AG08396 (cell line): ENCODE data around the gene ZNF714.

Experiments used
- DNase-seq: peaks from one replicate; pipeline ENCODE4 v3.0.0; 2012; ENCODE audit warnings: low spot score, mixed read lengths

The ZNF714 gene

GRCh38 chr19:21082011-21082975 lies at the start of gene ZNF714:
ZNF714 (plus strand) TSS chr19:21082203; CDS start chr19:21098269, 16,066 bp downstream.
- peak; percentile 82 for DNase-seq

DNA sequence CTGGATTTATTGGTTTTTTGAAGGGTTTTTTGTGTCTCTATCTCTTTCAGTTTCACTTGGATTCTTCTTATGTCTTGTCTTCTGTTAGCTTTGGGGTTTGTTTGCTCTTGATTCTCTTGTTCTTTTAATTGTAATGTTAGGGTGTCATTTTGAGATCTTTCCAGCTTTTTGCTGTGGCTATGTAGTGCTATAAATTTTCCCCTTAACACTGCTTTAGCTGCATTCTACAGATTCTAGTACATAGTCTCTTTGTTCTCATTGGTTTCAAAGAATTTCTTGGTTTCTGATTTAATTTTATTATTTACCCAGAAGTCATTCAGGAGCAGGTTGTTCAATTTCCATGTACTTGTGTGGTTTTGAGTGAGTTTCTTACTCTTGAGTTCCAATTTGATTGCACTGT lies 37.0 kb upstream of the ZNF714 start:
- DNase-seq, result no peak

GRCh38 chr19:21046489-21046888 lies 35.5 kb upstream of the ZNF714 start:
- DNase-seq, result no peak

DNA sequence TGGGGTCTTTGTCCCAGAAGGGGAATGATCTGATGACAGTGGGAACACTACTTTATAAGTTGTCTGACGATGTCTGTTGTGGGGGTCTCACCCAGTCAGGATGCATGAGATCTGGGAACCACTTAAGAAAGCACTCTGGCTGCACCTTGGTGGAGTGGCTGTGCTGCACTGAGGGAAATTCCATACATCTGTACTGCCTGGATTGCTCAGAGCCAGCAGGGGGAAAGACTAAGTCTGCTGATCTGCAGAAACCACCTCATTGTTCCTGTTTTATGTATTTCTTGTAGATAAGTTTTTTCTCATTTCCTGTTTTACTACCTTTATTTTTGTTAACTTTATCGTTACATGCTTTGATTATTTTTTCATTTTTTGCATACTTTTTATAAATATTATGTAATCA lies 34.3 kb upstream of the ZNF714 start:
- no peak for DNase-seq

DNA sequence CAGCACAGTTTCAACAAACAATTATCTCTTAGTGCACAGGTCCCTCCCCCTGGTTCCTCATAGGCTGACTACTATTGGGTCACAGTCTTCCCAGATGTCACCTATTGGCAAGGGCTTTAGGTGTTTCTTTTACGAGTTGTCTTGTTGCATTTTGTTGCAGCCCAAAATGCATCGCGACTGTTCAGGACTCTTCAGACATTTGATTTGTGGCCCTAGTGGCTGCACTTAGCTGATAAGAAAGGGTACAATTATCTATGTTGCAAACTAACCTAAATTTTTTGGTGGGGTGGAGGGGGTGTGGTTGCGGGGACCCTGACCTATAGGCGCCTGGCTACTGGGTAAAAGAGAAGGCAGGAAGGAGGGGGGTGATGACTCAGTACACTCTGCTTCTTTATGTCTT lies 29.1 kb upstream of the ZNF714 start:
- DNase-seq, result no peak

DNA sequence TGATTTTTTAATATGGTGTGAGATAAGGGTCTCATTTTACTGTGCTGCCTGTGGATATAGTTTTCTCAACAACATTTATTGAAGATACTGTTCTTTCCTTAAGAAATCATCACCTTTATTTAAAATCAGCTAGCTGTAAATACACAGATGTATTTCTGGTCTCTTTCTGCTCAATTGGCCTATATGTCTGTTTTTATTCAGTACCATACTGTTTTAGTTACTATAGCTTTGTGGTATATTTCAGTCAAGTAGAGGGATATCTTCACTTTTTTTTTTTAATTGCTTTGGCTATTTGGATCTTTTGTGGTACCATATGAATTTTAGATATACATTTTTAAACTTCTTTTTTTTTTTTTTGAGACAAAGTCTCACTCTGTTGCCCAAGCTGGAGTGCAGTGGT lies 16.7 kb upstream of the ZNF714 start:
- no peak for DNase-seq

- peak; percentile 1 for DNase-seq
These were observed 2.3 kb downstream of the ZNF714 start for GRCh38 chr19:21084343-21084742.

DNA sequence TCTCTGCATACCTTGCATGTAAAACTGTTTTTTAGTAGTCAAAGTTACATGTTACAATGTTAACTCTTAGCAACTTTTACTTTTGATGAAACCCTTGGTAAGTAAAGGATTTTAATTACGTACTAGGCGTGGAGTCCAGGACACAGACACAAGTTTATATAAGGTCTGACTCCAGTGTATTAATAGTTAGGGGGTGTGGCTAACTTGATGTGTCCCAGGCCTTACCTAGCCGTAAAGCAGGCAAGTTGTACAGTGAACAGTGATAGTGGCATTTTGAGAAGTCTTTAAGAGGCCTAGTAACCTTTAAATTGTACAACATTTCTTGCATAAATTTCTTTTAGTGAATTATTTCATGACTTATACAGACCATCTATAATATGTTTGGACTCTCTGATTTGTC lies 5.9 kb downstream of the ZNF714 start:
- no peak for DNase-seq

DNA sequence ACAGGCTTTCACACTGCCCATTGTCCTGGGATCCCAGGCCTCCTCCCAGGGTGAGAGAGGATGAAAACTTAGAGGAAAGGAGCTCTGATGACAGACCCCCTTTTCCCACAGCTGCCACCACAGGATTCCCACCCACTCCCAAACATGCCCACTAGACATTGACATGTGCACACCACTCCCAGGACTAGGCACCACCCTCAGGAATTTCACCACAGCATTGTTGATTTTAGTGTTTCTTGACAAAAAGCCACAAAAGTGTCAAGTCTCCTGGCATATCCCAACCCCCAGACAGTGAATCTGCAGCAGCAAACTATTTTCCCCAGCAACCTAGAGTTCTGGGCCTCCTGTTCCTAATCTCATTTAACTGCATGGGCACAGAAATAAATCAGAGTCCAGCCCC lies 10.1 kb downstream of the ZNF714 start:
- DNase-seq, result peak; percentile 5

DNA sequence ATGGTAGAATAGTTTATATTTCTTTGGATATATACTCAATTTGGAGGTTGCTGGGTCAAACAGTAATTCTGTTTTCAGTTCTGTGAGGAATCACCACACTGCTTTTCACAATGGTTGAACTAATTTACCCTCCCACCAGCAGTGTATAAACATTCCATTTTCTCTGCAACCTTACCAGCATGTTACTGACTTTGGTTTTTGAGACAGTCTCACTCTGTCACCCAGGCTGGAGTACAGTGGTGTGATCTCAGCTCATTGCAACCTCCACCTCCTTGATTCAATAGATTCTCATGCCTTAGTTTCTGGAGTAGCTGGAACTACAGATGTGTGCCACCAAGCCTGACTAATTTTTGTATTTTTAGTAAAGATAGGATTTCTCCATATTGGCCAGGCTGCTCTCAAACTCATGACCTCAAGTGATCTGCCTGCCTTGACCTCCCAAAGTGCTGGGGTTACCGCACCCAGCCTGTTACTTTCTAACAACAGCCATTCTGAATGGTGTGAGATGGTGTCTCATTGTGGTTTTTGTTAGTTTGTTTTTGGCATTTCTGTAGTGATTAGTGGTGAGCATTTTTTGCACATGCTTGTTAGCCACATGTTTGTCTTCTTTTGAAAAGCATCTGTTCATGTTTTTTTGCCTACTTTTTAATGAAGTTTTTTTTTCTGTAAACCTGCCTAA lies 12.5 kb downstream of the ZNF714 start:
- no peak for DNase-seq

- no peak for DNase-seq
These were observed 16.3 kb downstream of the ZNF714 start for GRCh38 chr19:21098291-21098690.

DNA sequence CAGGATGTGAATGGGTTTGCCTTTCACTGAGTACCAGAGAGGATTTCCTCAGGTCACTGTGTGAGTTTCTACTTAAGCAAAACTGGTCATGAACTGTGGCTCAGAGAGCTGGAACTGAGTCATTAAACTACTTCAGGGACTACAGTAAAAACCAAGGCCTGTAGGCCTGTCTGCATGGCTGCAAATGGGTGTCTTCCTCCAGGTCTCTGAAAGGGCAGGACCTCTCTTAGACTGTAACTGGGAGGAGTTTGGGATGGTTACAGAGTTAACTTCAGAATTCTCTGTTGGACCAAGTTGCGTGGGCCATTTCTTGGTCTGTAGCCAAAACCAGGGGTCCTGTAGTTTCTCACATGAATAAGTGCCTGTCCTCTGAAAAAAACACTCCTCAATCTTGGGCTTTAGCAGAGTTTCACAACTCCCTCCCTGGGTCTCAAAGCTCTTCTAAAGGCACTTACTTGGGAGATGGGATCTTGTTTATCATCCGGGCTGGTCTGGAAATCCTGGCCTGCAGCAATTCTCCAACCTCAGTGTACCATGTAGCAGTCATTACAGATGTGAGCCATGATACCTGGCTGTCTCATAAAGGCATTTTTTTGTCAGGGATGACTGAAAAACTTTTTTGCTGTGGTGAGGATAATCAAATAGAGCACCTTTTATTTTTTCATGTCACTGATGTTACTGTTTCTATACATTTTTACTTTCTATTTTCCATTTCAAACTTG lies 19.7 kb downstream of the ZNF714 start:
- no peak for DNase-seq

DNA sequence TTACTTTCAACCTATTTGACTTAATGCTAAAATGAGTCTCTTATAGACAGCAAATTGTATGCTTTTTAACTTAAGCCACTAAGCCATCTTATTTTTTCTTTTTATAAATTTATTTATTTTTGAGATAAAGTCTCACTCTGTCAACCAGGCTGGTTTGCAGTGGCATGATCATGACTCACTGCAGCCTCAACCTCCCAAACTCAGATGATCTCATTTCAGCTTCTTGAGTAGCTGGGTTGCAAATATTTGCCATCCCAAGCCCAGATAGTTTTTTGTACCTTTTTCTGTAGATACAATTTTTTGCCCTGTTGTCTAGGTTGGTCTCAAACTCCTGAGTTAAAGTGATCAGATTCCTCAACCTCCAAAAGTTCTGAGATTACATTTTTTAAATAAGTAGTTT lies 27.1 kb downstream of the ZNF714 start:
- DNase-seq, result no peak

DNA sequence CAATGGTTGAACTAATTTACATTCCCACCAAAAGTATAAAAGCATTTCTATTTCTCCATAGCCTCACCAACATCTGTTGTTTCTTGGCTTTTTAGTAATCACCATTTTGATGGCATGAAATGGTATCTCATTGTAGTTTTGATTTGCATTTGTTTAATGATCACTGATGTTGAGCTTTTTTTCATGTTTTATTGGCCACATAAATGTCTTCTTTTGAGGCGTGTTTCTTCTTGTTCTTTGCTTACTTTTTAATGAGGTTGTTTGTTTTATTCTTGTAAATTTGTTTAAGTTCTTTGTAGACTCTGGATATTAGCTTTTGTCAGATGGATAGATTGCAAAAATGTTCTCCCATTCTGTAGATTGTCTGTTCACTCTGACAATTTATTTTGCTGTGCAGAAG lies 28.2 kb downstream of the ZNF714 start:
- DNase-seq, result no peak

GRCh38 chr19:21115430-21115829 lies 33.4 kb downstream of the ZNF714 start:
- DNase-seq, result no peak

DNA sequence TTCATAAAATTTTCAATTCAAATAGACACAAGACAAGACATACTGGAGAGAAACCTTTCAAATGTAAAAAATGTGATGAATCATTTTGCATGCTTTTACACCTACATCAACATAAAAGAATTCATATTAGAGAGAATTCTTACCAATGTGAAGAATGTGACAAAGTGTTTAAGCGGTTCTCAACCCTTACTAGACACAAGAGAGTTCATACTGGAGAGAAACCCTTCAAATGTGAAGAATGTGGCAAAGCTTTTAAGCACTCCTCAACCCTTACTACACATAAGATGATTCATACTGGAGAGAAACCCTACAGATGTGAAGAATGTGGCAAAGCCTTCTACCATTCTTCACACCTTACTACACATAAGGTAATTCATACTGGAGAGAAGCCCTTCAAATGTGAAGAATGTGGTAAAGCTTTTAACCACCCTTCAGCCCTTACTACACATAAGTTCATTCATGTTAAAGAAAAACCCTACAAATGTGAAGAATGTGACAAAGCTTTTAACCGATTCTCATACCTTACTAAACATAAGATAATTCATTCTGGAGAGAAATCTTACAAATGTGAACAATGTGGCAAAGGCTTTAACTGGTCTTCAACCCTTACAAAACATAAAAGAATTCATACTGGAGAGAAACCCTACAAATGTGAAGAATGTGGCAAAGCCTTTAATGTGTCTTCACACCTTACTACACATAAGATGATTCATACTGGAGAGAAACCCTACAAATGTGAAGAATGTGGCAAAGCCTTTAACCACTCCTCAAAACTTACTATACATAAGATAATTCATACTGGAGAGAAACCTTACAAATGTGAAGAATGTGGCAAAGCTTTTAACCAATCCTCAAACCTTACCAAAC lies 35.3 kb downstream of the ZNF714 start:
- no peak for DNase-seq

DNA sequence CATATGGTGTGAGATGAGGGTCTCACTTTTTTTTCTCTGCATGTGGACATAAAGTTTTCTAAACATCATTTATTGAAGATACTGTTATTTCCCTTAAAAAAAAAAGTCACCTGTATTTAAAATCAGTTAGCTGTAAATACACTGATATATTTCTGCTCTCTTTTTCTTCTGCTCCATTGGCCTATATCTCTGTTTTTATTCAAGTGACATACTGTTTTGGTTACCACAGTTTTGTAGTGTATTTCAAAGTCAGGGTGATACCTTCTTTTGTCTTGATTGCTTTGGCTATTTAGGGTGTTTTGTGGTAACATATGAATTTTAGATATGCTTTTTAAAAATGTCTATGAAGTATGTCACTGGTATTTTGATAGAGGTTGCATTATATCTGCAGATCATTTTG lies 44.1 kb downstream of the ZNF714 start:
- DNase-seq, result no peak

DNA sequence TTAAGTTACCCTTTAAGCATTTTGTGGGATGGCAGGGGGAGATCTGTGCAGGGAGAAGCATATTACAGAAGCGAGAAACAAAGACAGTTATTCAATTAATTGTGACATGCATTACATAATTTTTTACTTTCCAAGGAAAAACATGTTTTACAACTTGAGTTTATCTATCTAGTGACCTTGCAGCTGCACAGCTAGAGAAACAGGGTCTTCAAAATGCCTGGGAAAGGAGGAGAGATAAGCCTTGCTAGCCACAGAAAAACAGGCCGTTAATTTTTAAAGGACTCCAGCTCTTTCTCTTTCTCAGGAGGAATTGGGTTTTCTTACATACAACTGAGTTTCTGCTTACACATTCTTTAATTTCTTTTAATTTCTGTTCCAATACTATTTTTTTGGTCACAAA lies 45.0 kb downstream of the ZNF714 start:
- no peak for DNase-seq

- DNase-seq, result no peak
These were observed 45.9 kb downstream of the ZNF714 start for GRCh38 chr19:21127898-21128297.

GRCh38 chr19:21128901-21129698 lies 47.1 kb downstream of the ZNF714 start:
- no peak for DNase-seq
